Activated CD4-positive, CD25-positive, alpha-beta regulatory T cell (primary cell): Measurements from ENCODE around the gene ABL1.
"Not testable (repeated sequence)": the region's sequence is repeated elsewhere in the genome, so short reads cannot be mapped to it uniquely, and the experiment has no call there.

Experiments used
- DNase-seq, 4 experiments: peaks; one replicate each; lab custom pipeline; 2025; lab: John Stamatoyannopoulos, UW

ABL1 gene

GRCh38 chr9:130825351-130825651 lies 9.8 kb upstream of the ABL1 start:
- DNase-seq: no peak

GRCh38 chr9:130825809-130826208 lies 9.2 kb upstream of the ABL1 start:
- no peak for DNase-seq

DNA sequence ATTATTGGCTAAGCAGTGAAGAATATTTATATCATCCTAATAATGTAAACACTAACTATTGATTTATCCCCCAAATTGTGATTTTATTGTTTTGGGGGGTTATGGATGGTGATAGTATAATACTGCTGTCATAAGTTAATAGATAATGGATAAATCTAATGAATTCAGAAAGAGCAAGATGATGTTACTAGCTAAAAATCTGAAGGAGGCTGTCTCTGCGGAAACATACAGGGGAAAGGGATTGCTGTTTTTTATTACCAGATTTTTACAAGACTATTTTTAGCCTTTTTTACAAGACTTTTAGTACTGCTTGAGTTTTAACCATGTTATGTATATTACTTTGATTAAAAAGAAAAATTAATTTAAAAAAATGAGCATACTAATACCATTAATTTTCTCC lies 5.3 kb upstream of the ABL1 start:
- DNase-seq: no peak

GRCh38 chr9:130830231-130830760 lies 4.8 kb upstream of the ABL1 start:
- no peak for DNase-seq

DNA sequence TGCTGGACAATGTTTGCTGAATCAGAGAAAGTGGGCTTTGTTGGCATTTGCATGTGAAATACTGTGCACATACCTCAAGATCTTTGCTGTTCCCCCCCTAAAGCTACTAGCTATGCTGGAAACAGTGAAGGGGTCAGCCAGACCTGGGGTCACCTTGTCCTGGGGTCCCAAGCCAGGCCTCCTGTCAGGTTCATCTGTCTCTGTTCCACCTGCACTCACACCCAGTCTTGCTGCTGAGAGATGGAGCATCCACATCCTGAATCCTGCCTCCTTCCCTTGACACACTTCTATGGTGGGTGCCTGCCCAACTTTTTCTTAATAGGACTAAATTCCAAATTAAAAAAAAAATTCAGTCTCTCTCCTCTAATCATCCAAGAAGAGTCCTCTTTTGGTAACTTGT lies 4.0 kb upstream of the ABL1 start:
- DNase-seq: no peak

DNA sequence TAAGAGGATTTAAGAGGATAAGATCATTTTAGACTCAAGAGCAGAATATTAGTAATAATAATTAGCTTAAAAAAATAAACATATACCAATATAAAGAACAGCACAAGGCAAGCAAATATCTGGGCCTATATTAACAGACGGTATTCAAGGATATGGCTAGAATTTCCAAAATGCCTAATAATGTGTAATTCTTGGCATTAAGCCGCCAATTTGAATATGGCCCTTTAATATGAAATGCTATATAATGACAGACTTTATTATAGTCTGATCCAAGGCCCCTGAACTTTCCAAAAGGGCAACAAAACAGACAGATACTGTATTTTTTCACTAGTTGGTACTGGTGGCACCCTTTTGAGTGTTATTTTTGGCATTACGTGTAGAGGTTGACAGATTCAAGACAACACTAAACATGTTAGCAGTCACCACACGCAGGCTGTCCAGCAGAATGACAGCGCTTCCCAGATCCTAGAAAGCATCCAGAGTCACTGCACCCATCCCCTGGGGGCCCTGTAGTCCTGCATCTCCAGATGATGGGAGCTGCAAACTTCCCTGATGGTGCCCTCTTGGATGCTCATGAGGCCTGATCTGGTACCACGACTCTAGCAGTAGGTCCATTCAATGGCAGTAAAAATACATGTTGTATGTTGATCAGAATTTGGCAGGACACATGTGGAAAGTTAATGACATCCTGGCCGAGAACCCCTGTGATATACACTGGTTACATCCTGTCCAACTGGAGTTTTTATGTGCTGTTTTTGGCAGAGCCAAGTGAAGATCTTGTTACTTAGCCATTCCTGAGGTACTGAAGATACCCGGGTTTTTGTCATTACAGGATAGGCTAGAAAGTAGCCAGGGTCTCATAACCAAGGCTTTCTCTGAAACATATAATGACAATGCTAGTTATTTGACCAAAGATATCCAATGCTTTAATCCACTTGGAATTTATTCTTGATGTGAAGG lies 1.7 kb upstream of the ABL1 start:
- no peak for DNase-seq

DNA sequence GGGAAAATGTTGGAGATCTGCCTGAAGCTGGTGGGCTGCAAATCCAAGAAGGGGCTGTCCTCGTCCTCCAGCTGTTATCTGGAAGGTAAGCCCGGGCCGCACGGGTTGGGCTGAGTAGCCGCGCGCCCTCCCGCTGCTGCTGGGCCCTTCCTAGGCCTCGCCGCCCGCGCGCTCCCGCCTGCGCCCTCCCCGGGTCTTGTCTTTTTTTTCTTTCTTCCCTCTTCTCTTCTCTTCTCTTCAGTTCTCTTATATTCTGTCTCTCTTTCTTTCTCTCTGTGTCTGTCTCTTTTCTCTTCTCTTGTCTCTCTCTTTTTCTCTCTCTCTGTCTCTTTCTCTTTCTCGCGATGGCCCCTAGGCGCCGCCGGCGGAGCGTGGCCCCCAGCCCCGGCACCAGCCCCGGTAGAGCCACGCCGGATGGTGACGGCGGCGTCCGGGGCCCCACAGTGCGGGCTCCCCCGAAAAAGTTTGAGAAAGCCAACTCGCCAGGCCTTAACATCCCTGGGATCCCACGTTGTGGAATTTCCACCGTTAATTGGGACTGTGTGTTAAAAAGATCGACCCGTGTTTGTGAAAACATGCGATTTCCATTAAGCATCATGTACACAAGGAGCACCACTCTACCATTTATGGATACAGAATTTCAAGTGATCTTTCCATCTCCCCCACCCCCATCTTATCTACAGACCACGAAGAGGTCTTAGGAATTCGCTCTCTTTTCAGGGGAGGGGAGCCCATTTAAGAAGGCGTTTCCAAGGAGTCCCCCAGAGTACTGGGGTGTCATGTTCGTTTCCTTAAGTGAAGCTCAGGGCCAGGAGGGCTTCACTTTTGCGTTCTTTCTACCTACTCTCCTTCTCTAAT lies 616 bp downstream of the ABL1 start:
- no peak for DNase-seq

GRCh38 chr9:130837002-130837511 lies 2.0 kb downstream of the ABL1 start:
- DNase-seq: no peak

GRCh38 chr9:130837643-130838042 lies 2.6 kb downstream of the ABL1 start:
- DNase-seq: no peak

- DNase-seq: no peak
These were observed 4.4 kb downstream of the ABL1 start for GRCh38 chr9:130839132-130840111.

DNA sequence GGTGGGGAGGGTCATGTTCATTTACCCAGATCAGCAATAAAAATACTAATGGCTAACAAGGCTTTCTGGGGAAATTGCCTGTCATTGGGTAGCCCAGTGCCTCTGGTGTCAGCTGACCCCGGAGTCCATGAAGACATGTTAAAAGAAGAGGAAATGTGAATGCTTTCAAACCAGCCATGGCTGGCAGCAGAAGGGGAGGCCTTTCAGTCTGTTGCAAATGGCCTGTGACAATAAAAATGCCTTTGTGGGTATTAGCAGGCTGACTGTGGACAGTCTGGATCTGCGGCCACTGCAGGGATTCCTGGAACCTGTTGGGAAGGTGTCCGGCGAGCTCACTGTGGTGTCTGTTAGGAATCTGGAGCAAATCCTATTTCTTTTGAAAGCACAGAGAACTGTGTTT lies 7.5 kb downstream of the ABL1 start:
- DNase-seq: no peak

DNA sequence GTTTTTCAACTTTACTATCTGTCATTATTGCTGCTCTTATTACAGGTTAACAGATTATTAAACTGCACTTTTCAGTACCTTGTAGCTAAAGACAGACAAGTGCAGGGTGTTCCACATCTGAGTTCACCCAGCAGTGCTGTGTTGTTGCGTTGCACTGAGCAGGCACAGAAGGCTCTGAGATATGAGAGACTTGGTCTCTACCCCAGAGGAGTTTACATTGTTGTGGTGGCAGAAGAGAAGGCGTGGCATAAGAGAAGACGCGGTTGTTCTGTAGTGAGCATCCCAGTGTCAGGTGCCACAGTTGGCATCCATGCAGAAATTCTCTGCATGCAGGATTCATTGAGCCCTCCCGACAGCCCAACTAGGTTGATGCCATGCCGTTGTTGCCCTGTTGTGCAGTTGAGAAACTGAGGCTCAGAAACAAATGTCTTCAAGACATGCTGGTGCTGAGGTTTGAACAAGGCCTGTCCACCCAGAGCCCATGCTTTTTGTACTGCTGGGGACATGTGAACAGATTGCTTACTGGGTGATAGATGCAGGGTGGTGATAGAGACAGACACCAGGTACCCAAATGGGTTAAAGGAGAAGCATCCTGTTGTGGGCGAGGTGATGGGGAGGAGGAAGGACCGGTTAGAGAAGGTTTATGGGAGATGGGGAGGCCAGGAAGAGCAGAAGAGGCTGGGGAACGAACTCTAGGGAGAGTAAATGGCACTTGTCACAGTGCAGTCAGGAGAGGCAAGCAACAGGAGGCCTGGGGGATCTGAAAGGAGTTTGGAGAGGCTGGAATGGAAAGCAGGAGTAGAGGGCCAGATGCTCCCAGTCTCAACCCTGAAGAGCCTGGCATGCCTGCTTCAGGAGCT lies 8.2 kb downstream of the ABL1 start:
- DNase-seq: no peak

GRCh38 chr9:130844044-130844451 lies 9.0 kb downstream of the ABL1 start:
- no peak for DNase-seq

DNA sequence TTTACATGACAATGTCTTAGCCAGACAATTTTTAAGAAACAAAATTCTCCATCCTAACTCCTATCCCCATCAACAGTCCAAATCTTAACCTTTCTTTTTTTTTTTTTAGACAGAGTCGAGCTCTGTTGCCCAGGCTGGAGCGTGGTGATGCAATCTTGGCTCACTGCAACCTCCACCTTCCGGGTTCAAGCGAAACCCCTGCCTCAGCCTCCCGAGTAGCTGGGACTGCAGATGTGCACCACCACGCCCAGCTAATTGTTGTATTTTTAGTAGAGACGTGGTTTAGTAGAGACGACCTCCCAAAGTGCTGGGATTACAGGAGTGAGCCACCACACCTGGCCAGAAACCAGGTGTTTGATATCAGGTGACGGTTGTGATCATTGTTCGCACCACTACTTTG lies 10.2 kb downstream of the ABL1 start:
- no peak for DNase-seq

DNA sequence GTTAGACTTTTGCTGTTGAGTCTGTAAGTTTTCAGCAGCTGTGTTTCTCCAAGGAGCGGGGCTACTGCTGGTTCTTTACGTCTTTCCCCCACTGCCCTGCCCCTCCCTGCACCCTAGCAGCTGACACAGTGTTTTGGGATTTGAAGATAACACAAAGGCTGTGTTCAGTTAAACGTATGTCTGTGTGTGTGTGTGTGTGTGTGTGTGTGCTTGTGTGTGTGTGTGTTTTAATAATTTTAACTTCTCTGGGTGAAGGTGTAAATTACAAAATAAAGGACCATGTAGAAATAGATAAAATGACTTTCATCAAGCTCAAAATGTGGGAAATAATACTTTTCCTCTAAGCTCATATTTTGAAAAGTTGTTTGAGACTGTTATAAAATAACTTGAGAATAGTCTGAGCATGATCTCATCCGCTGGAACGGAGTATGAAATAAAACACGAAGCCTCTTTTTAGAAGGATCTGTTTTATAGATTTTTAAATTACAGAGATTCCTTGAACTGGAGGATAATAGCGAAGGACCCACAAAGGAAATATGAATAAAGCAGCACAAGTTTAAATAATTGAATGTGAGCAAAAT lies 10.9 kb downstream of the ABL1 start:
- no peak for DNase-seq

- DNase-seq: no peak
These were observed 11.6 kb downstream of the ABL1 start for GRCh38 chr9:130846487-130847305.

DNA sequence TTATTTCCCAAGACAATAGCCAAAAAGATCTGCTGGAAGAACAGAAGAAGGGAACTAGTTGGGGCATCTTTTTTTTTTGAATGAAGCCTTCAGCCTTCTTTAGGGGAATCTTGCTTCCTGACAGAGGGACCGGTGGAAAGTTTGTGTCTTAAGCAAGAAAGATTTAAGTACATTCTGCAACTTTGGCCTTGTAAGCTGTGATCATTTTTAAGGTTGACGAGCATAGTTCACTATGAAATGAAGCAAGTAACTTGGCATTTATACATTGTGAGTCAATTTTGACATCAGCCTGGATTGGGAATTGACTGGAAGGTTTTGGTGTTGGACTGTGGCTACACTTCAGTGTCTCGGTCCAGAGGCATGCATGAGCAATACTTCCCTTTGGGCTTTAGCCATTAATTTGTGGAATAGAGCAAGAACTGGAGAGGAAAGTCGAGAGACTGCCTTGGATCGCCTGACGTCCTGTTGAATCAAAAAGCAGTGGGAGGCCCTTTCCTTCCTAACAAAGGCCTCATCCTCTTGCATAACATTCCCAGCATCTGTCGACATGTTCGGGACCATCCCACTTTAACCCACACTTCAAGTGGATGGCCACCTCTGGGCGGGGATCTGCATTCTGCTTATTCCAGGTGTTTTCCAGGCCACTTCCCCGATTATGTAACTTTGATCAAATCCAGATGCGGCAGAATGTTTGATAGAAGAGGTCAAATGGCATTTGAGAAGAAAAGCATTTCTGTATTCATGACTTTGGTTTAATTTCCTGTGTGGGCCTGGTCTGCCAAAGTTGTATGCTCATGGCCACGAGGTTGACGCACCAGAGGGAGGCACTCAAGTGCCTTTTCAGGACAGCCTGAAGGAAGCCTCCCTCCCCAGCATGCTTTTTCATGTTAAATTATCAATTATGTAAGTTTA lies 12.5 kb downstream of the ABL1 start:
- DNase-seq: no peak

GRCh38 chr9:130848514-130848913 lies 13.5 kb downstream of the ABL1 start:
- not testable (repeated sequence) for DNase-seq
